ENCODE data around the gene STRA6.

The STRA6 gene

GRCh38 chr15:74207652-74208440 lies 5.3 kb upstream of the STRA6 start:
- peak; percentile 67 for DNase-seq (ENCODE audit: low spot score)

GRCh38 chr15:74206801-74207281 lies 4.3 kb upstream of the STRA6 start:
- peak; percentile 89 for DNase-seq (ENCODE audit: low spot score)

- DNase-seq (ENCODE audit: low spot score), result no peak
These were observed 3.0 kb upstream of the STRA6 start for GRCh38 chr15:74205582-74205947.

GRCh38 chr15:74203914-74204431 lies 1.4 kb upstream of the STRA6 start:
- DNase-seq (ENCODE audit: low spot score), result no peak

- DNase-seq (ENCODE audit: low spot score), result peak; percentile 82
These were observed 722 bp downstream of the STRA6 start for GRCh38 chr15:74201710-74202420.

- DNase-seq (ENCODE audit: low spot score), result peak; percentile 36
These were observed 1.6 kb downstream of the STRA6 start for GRCh38 chr15:74200871-74201419.

- peak; percentile 69 for DNase-seq (ENCODE audit: low spot score)
These were observed 2.2 kb downstream of the STRA6 start for GRCh38 chr15:74200412-74200815.

GRCh38 chr15:74199297-74199652 lies 3.3 kb downstream of the STRA6 start:
- DNase-seq (ENCODE audit: low spot score), result no peak

GRCh38 chr15:74197176-74197965 lies 5.2 kb downstream of the STRA6 start:
- DNase-seq (ENCODE audit: low spot score), result no peak

GRCh38 chr15:74196175-74196574 lies 6.4 kb downstream of the STRA6 start:
- DNase-seq (ENCODE audit: low spot score), result peak; percentile 91

- DNase-seq (ENCODE audit: low spot score), result no peak
These were observed 7.7 kb downstream of the STRA6 start for GRCh38 chr15:74194572-74195559.

- DNase-seq (ENCODE audit: low spot score), result no peak
These were observed 8.7 kb downstream of the STRA6 start for GRCh38 chr15:74193905-74194304.

- DNase-seq (ENCODE audit: low spot score), result peak; percentile 99
These were observed 9.3 kb downstream of the STRA6 start for GRCh38 chr15:74193299-74193718.

- DNase-seq (ENCODE audit: low spot score), result no peak
These were observed 9.8 kb downstream of the STRA6 start for GRCh38 chr15:74192751-74193150.

GRCh38 chr15:74191798-74192197 lies 10.8 kb downstream of the STRA6 start:
- peak; percentile 46 for DNase-seq (ENCODE audit: low spot score)

GRCh38 chr15:74188216-74188615 lies 14.4 kb downstream of the STRA6 start:
- DNase-seq (ENCODE audit: low spot score), result no peak

- peak; percentile 57 for DNase-seq (ENCODE audit: low spot score)
These were observed 16.8 kb downstream of the STRA6 start for GRCh38 chr15:74185710-74186348.

- DNase-seq (ENCODE audit: low spot score), result peak; percentile 74
These were observed 17.9 kb downstream of the STRA6 start for GRCh38 chr15:74184582-74185091.

- no peak for DNase-seq (ENCODE audit: low spot score)
These were observed 20.5 kb downstream of the STRA6 start for GRCh38 chr15:74182131-74182530.
